Right lobe of liver (tissue), 4 donors: ENCODE results near the gene HDAC4.

Experiments used
- POLR2A ChIP-seq: fragments of 450-650 bp; IDR thresholded peaks from one replicate; pipeline ENCODE4 v1.6.1; 2017; ENCODE audit warnings: antibody characterized with exemption, mild to moderate bottlenecking
- TF ChIP-seq, protein P1 (sequence below), 4 donors: fragments of 200-600 bp in 3 of 4; fragments of 450-650 bp in 1 of 4; IDR thresholded peaks; one replicate each; pipeline versions ENCODE4 v1.5.1 to v1.8.0; 2016 to 2022; ENCODE audit warnings: antibody characterized with exemption in 4 of 4, mild to moderate bottlenecking in 2 of 4
- donor health status: DM: no; HTN: no; CAD: no.
- donor health status: DM: no; HTN: no; CAD: no.
- donor health status: DM: no; HTN: yes; CAD: no.

DNA sequence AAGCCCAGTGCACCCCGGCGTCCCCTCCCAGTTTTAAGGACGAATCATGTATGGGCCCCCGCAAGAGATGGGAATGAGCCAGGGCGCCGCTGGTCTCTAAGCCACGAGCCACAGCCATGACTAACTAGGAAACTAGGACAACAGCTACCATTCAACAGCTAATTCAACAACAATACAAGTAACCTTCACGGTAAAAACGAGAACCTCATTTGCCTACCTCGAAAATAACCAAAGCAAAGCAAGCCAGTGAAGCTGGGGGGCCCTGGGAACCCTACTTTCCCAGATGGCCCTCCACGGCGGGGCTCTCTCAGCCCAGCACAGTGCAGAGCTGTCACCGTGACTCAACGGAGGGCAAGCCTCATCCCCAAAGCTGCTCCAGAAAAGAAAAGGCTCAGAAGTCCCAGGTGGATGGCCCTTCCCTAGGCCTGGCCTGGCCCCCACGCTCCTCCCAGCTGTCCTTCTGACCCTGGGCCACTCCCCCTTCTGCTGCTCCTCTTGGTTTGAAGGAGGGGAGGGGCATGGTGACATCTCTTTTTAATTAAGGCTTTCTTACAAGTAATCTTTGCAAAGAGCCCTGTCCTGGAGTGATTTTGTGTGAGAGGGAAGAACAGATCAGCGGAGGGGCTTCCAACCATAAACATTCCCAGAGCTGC is 126.3 kb downstream of the HDAC4 start:
- TF ChIP-seq, protein P1, sequence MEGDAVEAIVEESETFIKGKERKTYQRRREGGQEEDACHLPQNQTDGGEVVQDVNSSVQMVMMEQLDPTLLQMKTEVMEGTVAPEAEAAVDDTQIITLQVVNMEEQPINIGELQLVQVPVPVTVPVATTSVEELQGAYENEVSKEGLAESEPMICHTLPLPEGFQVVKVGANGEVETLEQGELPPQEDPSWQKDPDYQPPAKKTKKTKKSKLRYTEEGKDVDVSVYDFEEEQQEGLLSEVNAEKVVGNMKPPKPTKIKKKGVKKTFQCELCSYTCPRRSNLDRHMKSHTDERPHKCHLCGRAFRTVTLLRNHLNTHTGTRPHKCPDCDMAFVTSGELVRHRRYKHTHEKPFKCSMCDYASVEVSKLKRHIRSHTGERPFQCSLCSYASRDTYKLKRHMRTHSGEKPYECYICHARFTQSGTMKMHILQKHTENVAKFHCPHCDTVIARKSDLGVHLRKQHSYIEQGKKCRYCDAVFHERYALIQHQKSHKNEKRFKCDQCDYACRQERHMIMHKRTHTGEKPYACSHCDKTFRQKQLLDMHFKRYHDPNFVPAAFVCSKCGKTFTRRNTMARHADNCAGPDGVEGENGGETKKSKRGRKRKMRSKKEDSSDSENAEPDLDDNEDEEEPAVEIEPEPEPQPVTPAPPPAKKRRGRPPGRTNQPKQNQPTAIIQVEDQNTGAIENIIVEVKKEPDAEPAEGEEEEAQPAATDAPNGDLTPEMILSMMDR (IDR thresholded peaks at IDR 0.05) = no peak
- TF ChIP-seq POLR2A = no peak
